Femur (tissue), 1 donor: Measurements from ENCODE around the gene UNC13B.

ENCODE experiments used
- DNase-seq: peaks from one replicate; pipeline ENCODE4 v3.0.0-alpha.2; 2017

UNC13B gene

GRCh38 chr9:35280399-35280798 lies 118.6 kb downstream of the UNC13B start:
- DNase-seq: no peak

DNA sequence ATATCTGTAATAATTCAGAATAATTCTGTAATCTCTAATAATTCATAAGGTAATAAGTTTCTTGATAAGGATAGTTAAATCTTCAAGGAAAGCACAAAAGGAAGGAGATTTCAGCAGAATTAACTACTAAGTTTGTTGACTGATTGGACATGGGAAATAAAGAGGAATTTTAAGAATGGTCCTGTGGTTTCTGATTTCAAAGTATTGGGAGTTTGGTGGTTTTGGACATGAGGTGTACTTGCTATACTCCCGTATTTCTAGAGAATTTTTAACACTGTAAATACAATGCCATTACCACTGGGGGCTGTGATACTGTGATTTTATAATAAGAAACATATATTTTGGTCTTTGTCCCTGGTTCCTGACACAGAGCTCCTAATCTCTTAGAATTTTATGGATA lies 123.9 kb downstream of the UNC13B start:
- DNase-seq: no peak

GRCh38 chr9:35286381-35286780 lies 124.6 kb downstream of the UNC13B start:
- no peak for DNase-seq

DNA sequence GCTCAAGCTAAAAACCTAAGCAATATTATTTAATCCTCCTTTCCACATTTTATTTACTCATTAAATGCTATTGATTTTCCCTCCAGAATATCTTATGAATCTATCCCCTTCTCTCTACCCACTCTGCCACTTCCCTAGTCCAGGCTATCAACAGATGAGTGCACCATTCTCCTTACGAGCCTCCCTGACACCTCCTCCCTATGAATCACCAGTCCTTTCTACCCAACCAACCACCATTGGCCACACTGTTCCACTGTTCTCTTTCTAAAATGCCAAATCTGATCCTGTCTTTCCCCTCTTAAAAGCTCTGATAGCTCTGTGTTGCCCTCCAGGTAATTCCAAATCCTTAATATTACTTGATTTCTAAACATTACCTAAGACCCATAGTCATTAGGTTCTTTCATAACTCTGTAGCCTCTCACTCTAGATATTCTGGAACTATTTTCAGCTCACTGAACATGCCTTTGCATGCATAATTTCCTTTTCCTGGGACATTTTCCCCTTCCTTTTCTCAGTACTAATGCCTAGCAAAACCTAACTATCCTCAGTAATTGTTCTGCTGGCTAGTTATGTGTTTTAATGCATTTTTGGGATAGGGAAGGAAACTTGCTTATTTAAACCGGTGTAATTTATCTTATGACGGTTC lies 126.3 kb downstream of the UNC13B start:
- DNase-seq: no peak

- DNase-seq: no peak
These were observed 127.0 kb downstream of the UNC13B start for GRCh38 chr9:35288778-35289177.

- no peak for DNase-seq
These were observed 131.7 kb downstream of the UNC13B start for GRCh38 chr9:35293376-35293964.

- no peak for DNase-seq
These were observed 132.3 kb downstream of the UNC13B start for GRCh38 chr9:35294066-35294465.

DNA sequence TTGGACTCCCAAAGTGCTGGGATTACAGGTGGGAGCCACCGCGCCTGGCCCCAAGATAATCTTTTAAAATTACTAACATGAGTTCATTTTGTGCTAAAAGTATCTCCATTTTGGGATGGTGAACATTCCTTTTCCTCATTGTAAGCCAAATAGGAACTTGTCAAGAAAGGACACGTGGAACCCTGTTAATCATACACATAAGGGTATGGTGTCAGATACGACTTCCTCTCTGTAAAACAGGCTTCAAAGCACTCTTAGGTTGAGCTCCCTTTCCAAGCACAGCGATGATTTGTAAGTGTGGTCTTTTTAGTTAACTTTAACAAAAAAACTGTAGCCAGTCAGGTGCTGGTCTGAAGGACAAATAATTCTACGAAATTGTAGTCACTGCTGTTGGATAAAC lies 132.7 kb downstream of the UNC13B start:
- no peak for DNase-seq

GRCh38 chr9:35295369-35296036 lies 133.7 kb downstream of the UNC13B start:
- no peak for DNase-seq

DNA sequence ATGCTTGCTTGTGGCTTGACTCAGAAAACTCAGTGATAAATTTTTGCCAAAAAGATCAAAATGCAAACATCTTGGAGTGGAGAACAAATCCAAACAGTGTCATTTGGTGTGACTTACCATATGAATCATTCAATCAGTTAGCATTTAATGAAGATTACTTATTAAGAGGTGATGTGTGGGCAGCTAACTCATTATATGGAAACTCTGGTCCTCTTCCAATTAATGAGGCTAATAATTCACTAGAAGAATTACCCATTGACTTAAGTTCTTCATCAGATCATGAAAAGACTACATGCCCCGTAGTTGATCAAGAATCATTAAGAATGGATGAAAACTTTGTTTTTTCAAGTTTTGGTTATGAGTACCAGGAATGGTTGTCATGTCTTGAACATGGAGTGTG lies 141.8 kb downstream of the UNC13B start:
- no peak for DNase-seq

DNA sequence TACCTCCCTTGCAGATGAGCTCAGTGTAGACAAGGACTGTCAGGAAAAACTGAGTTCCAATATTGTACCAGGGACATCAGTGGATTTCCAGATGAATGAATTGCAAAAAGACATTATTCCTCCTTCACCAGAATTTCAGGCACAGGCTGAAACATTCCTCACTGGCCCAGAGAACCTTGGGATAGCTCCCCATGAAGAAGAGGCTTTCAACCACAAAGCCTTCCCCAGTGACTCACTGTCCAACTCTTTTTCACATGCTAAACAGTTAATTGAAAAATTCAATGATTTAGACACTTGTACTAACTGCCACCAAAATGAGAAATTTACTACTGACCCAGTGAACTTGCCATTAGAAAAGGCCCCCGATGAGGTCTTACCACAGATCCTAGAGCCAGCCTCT lies 144.5 kb downstream of the UNC13B start:
- DNase-seq: no peak

DNA sequence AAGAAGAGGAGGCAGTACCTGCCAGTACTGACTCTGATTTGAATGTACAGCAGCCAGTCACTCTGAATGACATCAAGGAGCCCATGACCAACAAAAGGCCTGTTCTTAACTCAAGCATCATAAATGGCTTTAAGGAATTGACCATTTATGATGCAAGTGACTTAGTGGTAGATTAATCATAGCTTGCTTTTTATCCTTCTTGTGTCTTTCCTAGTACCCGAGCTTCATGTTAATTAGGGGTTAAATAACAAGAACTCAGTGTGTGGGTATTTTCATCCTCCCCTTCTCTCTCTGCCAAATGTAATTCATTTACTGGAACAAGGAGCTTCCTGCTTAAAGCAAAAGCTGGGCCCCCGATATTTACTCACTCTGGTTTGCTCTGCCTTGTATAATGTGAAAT lies 146.5 kb downstream of the UNC13B start:
- no peak for DNase-seq

DNA sequence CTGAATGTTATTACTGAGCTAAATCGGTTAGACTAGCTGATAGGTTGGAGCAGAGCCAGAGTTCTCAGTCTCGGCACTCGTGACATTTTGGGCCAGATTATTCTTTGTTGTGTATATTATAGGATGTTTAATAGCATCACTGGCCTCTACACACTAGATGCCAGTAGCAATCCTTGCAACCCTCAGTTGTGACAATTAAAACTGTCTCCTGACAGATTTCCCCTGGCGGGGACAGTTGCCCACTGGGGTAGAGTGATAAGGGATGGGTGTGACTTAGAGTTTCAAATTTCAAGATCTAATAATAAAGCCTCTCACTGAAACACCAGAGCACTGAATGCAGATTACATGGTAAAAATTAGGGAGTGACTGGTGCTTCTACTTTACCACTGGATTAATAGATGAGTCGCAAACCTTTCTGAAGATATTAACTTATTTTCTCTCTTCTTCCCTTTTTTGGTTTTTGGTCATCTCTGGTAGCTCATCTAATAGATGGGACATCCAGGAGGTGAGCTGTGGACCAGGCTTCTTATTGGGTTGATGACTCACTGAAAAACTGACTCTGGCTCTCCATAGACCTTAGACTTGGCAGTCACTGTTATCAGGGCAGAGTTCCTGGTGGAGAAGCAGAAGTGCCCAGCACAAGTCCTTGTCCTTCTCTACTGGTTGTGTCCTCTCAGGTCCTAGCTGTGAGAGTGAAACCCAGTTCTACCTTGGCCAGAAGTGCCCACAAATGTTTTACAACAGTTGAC lies 150.3 kb downstream of the UNC13B start:
- DNase-seq: no peak

GRCh38 chr9:35313460-35313859 lies 151.7 kb downstream of the UNC13B start:
- no peak for DNase-seq

DNA sequence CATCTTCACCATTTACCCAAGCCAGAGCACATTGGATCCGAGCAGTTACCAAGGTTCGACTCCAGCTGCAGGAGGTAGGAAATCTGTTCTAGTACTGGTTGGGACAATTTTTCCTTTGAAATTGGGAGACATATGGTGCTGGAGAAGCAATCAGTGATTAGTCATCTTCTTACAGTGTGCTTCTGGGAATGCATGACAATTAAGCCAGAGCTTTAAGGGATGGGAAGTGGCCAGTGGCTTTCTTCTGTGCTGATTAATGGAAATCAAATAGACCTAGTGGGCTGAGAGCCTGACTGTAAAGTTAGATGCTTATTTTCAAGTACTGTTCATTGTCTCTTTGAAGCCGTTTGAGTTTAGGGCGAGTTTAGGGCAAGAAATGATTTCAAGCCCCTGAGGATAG lies 152.1 kb downstream of the UNC13B start:
- no peak for DNase-seq

- DNase-seq: no peak
These were observed 156.9 kb downstream of the UNC13B start for GRCh38 chr9:35318741-35319140.

- no peak for DNase-seq
These were observed 160.5 kb downstream of the UNC13B start for GRCh38 chr9:35322075-35322885.

DNA sequence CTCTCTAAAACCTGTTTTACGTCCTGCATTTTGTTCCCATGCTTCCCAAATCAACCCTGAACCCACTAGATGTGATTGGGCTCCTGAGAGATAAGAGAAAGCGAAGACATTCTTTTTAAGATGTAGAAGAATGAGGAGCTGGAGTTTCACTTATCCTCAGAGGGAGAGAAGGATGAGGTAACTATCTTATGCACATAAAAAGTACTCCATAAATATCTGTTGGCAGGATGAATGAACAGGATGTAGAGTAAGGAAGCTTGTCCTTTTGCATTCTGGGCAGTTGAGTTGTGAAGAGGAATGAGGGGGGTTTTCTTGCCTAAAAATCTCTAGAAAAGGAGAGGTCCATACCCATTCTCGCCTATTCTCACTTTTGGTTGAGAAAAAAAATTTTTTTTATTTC lies 163.2 kb downstream of the UNC13B start:
- no peak for DNase-seq

GRCh38 chr9:35333551-35333950 lies 171.7 kb downstream of the UNC13B start:
- DNase-seq: no peak

- DNase-seq: no peak
These were observed 173.4 kb downstream of the UNC13B start for GRCh38 chr9:35335164-35335563.

DNA sequence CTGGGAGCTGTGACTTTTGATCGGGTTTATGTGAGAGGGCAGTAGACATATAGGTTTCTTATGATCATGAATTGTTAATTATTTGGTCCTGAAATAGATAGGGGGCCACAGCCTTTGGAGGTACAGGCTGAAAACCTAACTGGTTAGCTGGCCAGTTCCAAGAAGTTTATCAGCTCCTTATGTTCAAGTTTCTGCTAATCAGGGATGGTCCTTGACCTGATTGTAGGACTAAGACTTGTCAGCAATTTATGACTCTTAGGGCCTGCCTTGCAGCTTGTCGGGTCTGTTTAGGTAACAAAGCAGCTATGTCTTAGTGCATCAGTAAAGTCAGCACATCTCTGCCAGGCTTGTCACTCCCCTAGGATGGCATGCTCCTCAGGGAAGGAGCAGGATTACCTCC lies 176.3 kb downstream of the UNC13B start:
- no peak for DNase-seq

GRCh38 chr9:35338561-35339274 lies 176.9 kb downstream of the UNC13B start:
- no peak for DNase-seq
